COLO829 (cell line): ENCODE measurements around the gene COX7B2.

Experiments
- DNase-seq: peaks from one replicate; pipeline ENCODE4 v3.0.0; 2012; ENCODE audit warnings: low spot score

COX7B2 gene

GRCh38 chr4:46715468-46715867 is 193.6 kb downstream of the COX7B2 start:
- DNase-seq: no peak

- DNase-seq: no peak
Measured at GRCh38 chr4:46698891-46699290, 210.2 kb downstream of the COX7B2 start.
